Left lung (tissue), 10 donors: Measurements from ENCODE around the gene C6orf15. TPM values are rescaled to one million over a fixed set of nuclear protein-coding genes. Genes with fewer than 3 reads are reported as not detected.

Experiments
- ATAC-seq: fragments of 200-7000 bp; cut with Tn5 transposase; one replicate; pipeline ENCODE4 v1.9.1; 2020; ENCODE audit warnings: moderate library complexity
- DNase-seq, 4 donors: peaks; one replicate each; pipeline ENCODE4 v3.0.0-alpha.2; 2013 to 2020
- H3K27ac ChIP-seq, 2 donors: fragments of 200-600 bp; sonication (generic) in 1 of 2; one replicate each; pipeline versions ENCODE4 v1.5.0 to v1.8.0; 2020 to 2021
- H3K27me3 ChIP-seq, 2 donors: fragments of 200-600 bp; sonication (generic) in 1 of 2; one replicate each; pipeline versions ENCODE4 v1.5.0 to v1.8.0; 2020 to 2021
- H3K36me3 ChIP-seq, 2 donors: fragments of 200-600 bp; sonication (generic) in 1 of 2; one replicate each; pipeline versions ENCODE4 v1.5.0 to v1.8.0; 2020 to 2021
- H3K4me1 ChIP-seq, 2 donors: fragments of 200-600 bp; one replicate each; pipeline ENCODE4 v1.8.0; 2021
- H3K4me3 ChIP-seq, 2 donors: fragments of 200-600 bp; sonication (generic) in 1 of 2; one replicate each; pipeline versions ENCODE4 v1.5.0 to v1.8.0; 2020 to 2021; ENCODE audit warnings: mild to moderate bottlenecking in 1 of 2
- H3K9me3 ChIP-seq, 2 donors: fragments of 200-600 bp; sonication (generic) in 1 of 2; one replicate each; pipeline versions ENCODE4 v1.5.0 to v1.8.0; 2020 to 2021
- CTCF ChIP-seq, 2 donors: fragments of 200-600 bp; sonication (generic) in 1 of 2; IDR thresholded peaks; one replicate each; pipeline versions ENCODE4 v1.5.0 to v1.8.0; 2021; ENCODE audit warnings: antibody characterized with exemption in 2 of 2
- intact Hi-C, 2 donors: fragments of 100-400 bp; cut with DNase I; formaldehyde crosslinking; loops; one replicate each; pipeline versions ENCODE4 v1.11.2 to v1.14.2; 2022
- polyA plus RNA-seq, 6 donors: library from polyadenylated mRNA; unstranded; fragments of 120-200 nt; gene quantifications; one replicate each; pipeline ENCODE4 v1.2.1, GENCODE V29; 2013; ENCODE audit not compliant: insufficient read length in 6 of 6
- total RNA-seq, 2 donors: library from RNA; stranded (reverse); fragmentation: NEBNext Ultra II Directional; extraction: Animal tissue kit (Norgen Biotek cat#: 25700); gene quantifications; one replicate each; pipeline ENCODE4 v1.2.1, GENCODE V29; 2021
- donor health status: DM: no; HTN: yes; CAD: no.
- donor health status: DM: no; HTN: no; CAD: no.

The C6orf15 gene
- total and polyA plus RNA-seq, 8 donors = not detected

GRCh38 chr6:31125586-31126363, 13.4 kb upstream of the C6orf15 start:
- intact Hi-C loops = no loop called here
- Histone ChIP-seq H3K27ac (peak overlapping the region in 1 of 2 donors; percentile 45), H3K4me1 (peaks cover 0 to 29% of the 10 kb centered on the region in 2 donors), H3K9me3 (no peaks in the 10 kb centered on the region), H3K36me3 (no peaks in the 10 kb centered on the region), H3K4me3 (no peak overlapping the region), H3K27me3 (no peaks in the 10 kb centered on the region)
- ATAC-seq (no peak), DNase-seq (peak in 1 of 4 donors; percentile 58)
- TF ChIP-seq CTCF (IDR thresholded peaks at IDR 0.05) = no peak

GRCh38 chr6:31125162-31125561, 12.8 kb upstream of the C6orf15 start:
- intact Hi-C loops = no loop called here
- peak; percentile 58 for ATAC-seq
- Histone ChIP-seq H3K4me3 (no peak overlapping the region), H3K27ac (peak overlapping the region in 1 of 2 donors; percentile 45), H3K4me1 (peaks cover 0 to 29% of the 10 kb centered on the region in 2 donors), H3K36me3 (no peaks in the 10 kb centered on the region), H3K27me3 (no peaks in the 10 kb centered on the region), H3K9me3 (no peaks in the 10 kb centered on the region)
- peak in 2 of 4 donors; percentile 55 to 78 for DNase-seq
- no peak for TF ChIP-seq CTCF (IDR thresholded peaks at IDR 0.05)

GRCh38 chr6:31122791-31123706, 10.7 kb upstream of the C6orf15 start:
- intact Hi-C loops = no loop called here

GRCh38 chr6:31121131-31121790, 8.9 kb upstream of the C6orf15 start:
- no peak for TF ChIP-seq CTCF (IDR thresholded peaks at IDR 0.05)
- Histone ChIP-seq H3K36me3 (no peaks in the 10 kb centered on the region), H3K9me3 (no peaks in the 10 kb centered on the region), H3K27me3 (no peaks in the 10 kb centered on the region), H3K4me3 (no peak overlapping the region), H3K27ac (no peak overlapping the region), H3K4me1 (peaks cover 0 to 29% of the 10 kb centered on the region in 2 donors)
- DNase-seq = peak in 1 of 4 donors; percentile 46
- intact Hi-C loops = no loop called here
- ATAC-seq = no peak

More at GRCh38 chr6:31122791-31123706, 10.7 kb upstream of the C6orf15 start:
- ATAC-seq (peak; percentile 68), DNase-seq (peak; percentile 34 to 90 (median 81))
- Histone ChIP-seq H3K27ac (peak overlapping the region; percentile 39 to 61), H3K4me1 (peaks cover 0 to 29% of the 10 kb centered on the region in 2 donors), H3K9me3 (no peaks in the 10 kb centered on the region), H3K36me3 (no peaks in the 10 kb centered on the region), H3K27me3 (no peaks in the 10 kb centered on the region), H3K4me3 (no peak overlapping the region)
- no peak for TF ChIP-seq CTCF (IDR thresholded peaks at IDR 0.05)
